Fibroblast of skin of left quadriceps (primary cell): ENCODE data around the gene COQ10A.
"Not testable (repeated sequence)": the region's sequence is repeated elsewhere in the genome, so short reads cannot be mapped to it uniquely, and the experiment has no call there.

Experiments
- DNase-seq, 2 experiments: peaks; one replicate each; pipeline ENCODE4 v3.0.0-alpha.2; 2013; ENCODE audit warnings: low read depth in 2 of 2

COQ10A gene

DNA sequence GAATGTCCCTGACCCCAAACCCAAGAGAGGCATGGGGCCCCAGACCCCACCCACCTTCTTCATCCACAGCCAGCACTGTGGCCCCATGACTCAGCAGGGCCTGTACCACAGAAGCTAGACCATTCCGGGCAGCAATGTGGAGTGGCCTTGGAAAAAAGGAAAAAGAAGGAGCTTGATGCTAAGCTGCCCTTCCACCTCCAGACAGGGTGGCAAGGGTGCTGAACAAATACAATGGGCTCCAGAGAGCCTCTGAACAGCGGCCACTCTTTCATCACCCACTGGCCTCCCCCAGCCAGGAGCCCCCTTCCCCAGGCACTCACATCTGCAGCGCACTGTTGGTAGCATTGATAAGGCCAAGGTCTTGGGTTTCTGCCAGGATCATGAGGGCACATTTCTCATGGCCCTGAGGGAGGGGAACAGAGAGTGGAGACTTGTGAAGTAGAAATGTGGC lies 23.0 kb upstream of the COQ10A start:
- DNase-seq: no peak

DNA sequence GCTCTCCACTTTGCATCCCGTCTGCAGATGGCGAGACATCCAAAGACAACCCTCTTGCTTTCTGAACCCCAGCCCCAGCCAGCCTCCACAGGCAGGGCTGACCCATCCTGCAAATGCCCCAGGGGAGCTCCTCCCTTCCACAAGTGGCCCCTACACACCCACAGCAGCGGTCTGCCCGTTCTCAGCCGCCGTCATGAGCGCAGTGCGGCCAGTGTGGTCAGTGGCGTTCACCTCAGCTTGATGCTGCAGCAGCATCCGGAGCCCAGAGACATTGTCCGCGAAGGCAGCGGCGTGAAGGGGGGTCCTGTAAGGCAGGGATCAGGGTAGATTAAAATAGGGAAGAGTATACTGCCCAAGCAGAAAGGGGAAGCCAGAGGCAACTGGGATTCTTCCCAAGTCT lies 22.2 kb upstream of the COQ10A start:
- no peak for DNase-seq

GRCh38 chr12:56247923-56248322 lies 18.8 kb upstream of the COQ10A start:
- DNase-seq: no peak

GRCh38 chr12:56248711-56249110 lies 18.0 kb upstream of the COQ10A start:
- DNase-seq: no peak

DNA sequence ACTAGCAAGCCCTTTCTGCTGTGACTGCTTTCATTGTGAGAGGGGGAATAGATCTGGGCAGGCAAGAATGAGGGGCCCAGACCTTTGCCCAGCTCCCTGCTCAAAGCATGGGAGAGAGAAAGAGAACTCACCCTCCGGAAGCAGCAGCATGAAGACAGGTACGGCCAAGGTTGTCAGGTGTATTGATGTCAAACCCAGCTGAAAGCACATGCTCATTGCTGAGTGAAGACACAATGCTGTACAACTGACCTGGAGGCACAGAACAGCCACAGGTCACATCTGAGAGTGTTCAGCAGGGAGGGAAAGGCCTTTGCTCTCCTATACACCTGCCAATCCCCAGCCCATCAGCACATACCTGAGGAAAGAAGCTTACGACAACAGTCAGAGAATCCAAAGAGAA lies 14.1 kb upstream of the COQ10A start:
- no peak for DNase-seq

DNA sequence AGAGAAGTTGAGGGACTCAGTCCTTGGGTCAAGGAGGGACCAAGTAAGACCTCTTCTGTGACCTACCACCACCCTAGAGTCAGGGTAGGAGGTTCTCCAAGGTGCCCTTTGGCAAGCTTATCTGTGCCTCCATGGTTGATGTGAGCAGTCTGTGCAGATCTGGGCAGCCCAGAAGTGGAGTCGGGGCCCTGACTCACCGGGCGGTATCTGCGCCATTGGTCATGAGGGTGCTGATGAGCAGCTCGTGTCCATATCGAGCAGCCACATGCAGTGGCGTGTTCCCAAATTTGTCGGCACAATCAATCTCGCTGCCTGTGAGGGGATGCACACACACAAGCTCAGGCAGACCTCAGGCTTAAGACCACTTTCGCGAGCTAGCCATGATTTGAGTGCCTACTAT lies 13.7 kb upstream of the COQ10A start:
- no peak for DNase-seq

DNA sequence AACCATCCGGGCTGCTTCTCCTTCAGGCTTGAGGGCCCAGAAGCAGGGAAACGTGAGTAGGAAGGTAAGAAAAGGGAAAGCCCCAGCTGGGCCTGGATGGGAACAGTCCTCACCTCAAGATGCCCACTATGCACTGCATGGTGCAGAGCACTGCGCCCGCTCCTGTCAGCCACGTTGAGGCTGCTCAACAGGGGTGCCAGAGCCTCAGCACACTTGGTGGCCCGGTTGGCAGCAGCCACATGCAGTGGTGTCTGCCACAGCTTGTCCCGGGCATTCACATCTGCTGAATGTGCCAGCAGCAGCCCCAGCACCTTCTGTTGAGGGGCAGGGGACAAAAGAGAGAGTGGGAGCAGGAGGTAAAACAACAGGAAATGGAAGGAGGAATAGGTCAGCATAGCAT lies 11.1 kb upstream of the COQ10A start:
- no peak for DNase-seq

DNA sequence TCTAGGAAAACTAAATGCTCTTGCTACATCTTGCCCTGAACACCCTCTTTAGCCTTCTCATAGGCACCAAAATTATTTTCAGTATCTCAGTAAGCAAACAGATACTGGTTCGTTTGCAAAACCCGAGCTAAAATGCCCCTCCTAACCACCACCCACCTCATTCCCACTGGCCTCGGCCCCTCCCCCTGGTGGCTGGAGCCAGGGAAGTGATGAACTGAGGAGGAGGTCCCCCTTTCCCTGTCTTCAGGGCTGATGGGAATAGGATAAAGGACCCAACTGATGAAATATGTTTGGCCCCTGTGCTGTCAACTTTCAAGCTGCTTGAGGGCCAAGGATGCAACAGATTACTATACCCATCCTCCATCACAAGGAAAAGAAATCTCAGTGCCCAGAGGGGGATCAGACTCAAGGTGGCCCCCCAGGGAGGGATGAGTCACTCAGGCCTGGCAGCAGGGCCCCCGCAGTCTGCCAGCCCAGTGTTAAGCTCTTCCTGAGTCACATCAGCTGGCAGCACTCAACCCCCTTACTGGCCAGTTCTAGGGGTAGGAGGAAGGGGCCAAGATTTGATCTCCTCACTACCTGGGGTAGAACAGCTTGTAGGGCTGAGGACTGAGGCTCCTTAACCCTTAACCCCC lies 10.3 kb upstream of the COQ10A start:
- DNase-seq: no peak

- DNase-seq: no peak
Measured at GRCh38 chr12:56257071-56257470, 9.7 kb upstream of the COQ10A start.

GRCh38 chr12:56257491-56258067 lies 9.2 kb upstream of the COQ10A start:
- no peak for DNase-seq

GRCh38 chr12:56258068-56258819 lies 8.5 kb upstream of the COQ10A start, which contains the start of gene ANKRD52:
Gene ANKRD52 (minus strand): TSS chr12:56258384. CDS start chr12:56258269, 115 bp downstream.
- peak; percentile 44 to 46 for DNase-seq

DNA sequence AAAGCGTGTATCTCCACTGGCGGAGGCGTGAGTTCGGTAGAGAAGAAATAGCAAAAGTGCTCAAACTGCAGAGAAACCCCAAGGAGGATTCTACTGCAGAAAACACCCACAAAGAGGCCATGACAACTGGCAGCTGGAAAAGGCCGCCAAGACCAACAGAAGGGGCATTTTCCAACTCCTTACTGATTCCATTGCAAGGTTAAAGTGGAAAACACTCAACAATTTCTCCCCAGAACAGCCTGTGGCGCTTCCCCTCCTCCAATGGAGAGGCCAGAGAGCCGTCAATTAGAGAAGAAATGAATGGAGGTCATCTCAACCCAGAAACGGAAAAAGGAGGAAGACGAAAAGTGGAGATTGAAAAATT lies 7.9 kb upstream of the COQ10A start:
- no peak for DNase-seq

DNA sequence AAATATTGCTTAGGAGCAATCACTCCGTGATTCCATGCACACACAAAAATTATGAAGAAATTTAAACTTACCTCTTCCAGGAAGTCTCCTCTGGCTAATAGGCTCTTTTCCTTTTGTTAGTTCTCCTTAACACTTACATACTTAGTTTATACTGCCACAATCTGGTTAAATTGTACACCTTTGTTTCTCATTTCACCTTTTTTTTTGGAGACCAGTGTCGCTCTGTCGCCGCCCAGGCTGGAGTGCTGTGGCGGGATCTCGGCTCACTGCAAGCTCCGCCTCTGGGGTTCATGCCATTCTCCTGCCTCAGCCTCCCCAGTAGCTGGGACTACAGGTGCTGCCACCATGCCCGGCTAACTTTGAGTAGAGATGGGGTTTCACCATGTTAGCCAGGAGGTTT lies 6.4 kb upstream of the COQ10A start:
- DNase-seq: no peak

- DNase-seq: no peak
Measured at GRCh38 chr12:56260921-56261320, 5.8 kb upstream of the COQ10A start.

GRCh38 chr12:56261503-56262232 lies 5.1 kb upstream of the COQ10A start:
- peak; percentile 65 to 69 for DNase-seq

DNA sequence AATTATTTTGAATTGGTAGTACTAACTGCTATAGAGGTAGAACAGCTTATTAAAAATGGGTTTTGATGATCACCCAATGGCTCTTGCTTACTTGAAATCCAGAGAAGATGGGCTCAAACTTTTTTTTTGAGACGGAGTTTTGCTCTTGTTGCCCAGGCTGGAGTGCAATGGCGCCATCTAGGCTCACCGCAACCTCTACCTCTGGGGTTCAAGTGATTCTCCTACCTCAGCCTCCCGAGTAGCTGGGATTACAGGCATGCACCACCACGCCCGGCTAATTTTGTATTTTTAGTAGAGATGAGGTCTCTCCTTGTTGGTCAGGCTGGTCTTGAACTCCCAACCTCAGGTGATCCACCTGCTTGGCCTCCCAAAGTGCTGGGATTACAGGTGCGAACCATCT lies 3.8 kb upstream of the COQ10A start:
- not testable (repeated sequence) for DNase-seq

- not testable (repeated sequence) for DNase-seq
Measured at GRCh38 chr12:56266068-56266692, 562 bp upstream of the COQ10A start.

GRCh38 chr12:56267443-56268071 lies 815 bp downstream of the COQ10A start:
- no peak for DNase-seq

DNA sequence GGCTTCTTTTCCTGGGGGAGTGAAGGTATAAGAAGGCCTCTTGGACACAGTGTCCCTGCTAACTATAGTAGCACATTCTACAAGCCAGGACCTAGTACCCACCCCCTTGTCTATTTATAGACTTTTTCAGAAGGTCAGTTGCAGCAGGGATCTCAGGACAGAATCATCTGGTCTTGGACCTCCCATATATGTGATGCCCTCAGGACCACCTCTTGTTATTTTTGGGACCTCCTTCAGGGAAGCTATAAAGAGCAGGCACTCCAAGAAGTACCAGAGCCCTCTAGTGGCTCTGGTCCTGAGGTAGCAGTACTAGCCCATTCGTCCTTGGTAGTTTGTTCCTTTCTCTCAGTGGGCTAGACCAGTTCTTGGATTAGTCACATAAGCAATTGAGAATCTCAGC lies 4.3 kb downstream of the COQ10A start:
- no peak for DNase-seq

- DNase-seq: not testable (repeated sequence)
Measured at GRCh38 chr12:56272468-56272867, 5.7 kb downstream of the COQ10A start.

DNA sequence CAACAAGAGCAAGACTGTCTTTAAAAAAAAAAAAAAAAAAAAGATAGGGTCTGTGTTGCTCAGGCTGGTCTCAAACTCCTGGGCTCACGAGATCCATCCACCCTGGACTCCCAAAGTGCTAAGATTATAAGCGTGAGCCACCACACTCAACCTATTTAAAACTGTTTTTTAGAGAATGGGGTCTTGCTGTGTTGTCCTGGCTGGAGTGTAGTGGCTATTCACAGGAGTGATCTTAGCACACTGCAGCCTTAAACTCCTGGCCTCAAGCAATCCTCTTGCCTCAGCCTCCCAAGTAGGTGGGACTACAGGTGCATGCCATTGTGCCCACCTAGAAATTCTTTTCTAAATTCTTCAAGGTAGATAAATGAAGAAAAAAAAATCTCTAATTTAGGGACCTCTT lies 7.6 kb downstream of the COQ10A start:
- DNase-seq: no peak
